A549 treated with AZD2906 at 1 μM for 4 hours (cell line): ENCODE data around the gene TM4SF1. TPM values are rescaled to one million over a fixed set of nuclear protein-coding genes. Genes with fewer than 3 reads are reported as not detected.

Experiments
- total RNA-seq: library from RNA; stranded (reverse); fragments of 200-300 nt; extraction: Qiagen RNA extraction; gene quantifications from 5 replicates; pipeline ENCODE4 v1.2.3, GENCODE V29; 2022

TM4SF1 gene, protein sequence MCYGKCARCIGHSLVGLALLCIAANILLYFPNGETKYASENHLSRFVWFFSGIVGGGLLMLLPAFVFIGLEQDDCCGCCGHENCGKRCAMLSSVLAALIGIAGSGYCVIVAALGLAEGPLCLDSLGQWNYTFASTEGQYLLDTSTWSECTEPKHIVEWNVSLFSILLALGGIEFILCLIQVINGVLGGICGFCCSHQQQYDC
- 926 to 1,718 TPM (median 1,133 TPM) in 5 replicates for total RNA-seq

DNA sequence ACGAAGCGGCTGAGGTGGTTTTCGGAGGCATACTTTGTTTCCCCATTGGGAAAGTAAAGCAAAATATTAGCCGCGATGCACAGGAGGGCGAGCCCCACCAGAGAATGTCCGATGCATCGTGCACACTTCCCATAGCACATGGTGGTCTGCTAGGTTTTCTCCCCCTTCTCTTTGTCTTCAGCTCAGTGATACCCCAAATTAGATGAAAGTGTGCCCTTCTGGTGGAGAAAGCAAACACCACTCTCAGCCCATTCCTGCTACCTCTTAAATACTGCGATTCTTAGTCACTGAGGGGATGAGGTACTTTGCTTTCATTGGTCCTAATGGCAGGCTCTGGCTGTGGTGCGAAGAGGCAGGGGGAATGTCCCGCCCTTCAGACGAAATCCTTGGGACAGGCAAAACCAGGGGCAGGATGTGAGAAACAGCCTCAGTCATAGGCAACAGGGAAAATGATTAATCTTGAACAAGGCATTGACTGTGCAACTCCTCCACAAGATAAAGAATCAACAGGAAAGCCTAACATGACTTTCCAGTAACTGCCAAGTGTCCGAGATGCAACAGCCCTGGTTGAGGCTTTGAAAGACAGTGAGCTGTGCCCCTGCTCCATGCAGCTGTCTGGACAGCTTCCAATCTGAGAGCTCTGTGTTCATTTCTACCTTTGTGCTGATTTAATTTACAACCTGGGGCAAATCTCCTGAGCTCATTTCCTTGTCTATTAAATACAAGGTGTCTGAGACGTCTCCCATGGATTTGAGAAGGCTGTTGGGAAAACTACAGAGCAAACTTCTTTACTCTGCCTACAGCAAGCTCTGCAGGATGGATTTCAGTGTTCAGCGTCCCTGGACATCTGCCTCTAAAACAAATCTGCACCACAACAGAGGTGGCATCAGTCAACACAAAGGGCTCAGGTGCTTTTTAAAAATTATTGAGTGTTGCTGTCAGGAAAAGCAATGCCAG lies at the start of gene TM4SF1:
Gene TM4SF1, minus strand, starts transcription at position 242 of the 957 bp plus-strand sequence. Its CDS starts 102 bp downstream, at position 140.

DNA sequence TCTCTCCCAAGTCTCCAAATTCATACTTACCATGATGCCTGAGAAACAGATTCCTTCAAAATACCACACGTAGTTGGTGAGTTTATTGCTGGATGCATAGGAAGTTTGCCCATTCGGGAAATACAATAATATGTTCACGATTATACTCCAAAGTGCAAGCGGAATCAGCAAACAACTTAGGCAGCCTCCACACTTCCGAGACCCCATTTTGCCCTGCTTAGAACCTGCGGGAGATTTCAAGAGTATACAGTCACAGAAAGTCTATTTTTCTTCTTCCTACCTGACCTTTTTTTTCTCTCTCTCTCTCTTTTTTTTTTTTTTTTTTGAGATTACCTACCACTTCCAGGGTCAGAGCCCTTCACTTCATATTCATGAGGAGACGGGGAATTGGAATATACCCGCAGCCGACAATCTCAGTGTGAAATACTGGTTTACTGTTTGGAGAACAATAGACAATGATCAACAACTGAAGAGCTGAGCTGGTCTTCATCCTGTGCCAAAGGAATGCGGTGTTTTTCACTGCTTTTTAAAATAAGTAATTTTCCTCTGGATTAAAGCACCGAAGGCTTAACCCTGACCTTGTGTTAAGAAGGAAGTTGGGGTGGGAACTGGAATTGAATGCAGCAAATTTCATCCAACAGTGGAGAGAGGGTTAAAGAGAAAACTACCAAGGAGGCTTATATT lies 44.1 kb downstream of the TM4SF1 start, which contains the start of gene TM4SF18:
Gene TM4SF18, minus strand, starts transcription at position 461 of the 684 bp plus-strand sequence. Its CDS starts 254 bp downstream, at position 207.

Other genes with a start within 250 kb of the TM4SF1 start
- gene HPS3, start 248.0 kb downstream of the TM4SF1 start, total RNA-seq = 30.8 to 33.9 TPM (median 33.0 TPM) in 5 replicates
- gene CP, start 155.8 kb downstream of the TM4SF1 start, total RNA-seq = 3.4 to 7.4 TPM (median 6.1 TPM) in 5 replicates
- gene TM4SF18, start 44.0 kb downstream of the TM4SF1 start, total RNA-seq = 27.2 to 41.6 TPM (median 29.5 TPM) in 5 replicates
- gene TM4SF4, start 97.0 kb upstream of the TM4SF1 start, total RNA-seq = 26.2 to 36.4 TPM (median 30.7 TPM) in 5 replicates